Measurements from ENCODE around the gene VSTM4.

VSTM4 gene

DNA sequence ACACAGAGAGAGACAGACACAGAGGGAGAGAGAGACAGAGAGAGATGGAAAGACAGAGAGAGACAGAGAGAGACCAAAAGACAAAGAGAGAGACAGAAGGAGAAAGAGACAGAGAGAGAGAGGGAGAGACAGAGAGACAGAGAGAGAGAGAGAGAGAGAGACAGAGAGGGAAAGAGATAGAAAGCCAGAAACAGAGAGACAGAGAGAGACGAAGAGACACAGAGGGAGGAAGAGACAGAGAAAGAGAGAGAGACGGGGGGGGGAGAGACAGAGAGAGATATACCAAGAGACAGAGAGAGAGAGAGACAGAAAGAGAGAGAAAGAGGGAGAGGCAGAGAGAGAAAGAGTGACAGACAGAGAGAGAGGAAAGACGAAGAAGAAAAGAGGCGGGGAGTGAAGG, 10.2 kb downstream of the VSTM4 start:
- Histone ChIP-seq H3K9me3 (ENCODE audit: insufficient read depth, low read depth, low read length) (no peaks in the 10 kb centered on the region), H3K4me1 (ENCODE audit: insufficient read depth, low read length) (no peaks in the 10 kb centered on the region), H3K4me3 (ENCODE audit: low read length) (no peak overlapping the region), H3K36me3 (ENCODE audit: insufficient read depth, low read depth, low read length) (no peaks in the 10 kb centered on the region), H3K27me3 (ENCODE audit: insufficient read depth, low read length) (peaks cover 3% of the 10 kb centered on the region; the same call in 1 of the 2 replicates), H3K9ac (ENCODE audit: low read depth, low read length) (no peak overlapping the region), H3K27ac (ENCODE audit: low read length) (no peak overlapping the region)

DNA sequence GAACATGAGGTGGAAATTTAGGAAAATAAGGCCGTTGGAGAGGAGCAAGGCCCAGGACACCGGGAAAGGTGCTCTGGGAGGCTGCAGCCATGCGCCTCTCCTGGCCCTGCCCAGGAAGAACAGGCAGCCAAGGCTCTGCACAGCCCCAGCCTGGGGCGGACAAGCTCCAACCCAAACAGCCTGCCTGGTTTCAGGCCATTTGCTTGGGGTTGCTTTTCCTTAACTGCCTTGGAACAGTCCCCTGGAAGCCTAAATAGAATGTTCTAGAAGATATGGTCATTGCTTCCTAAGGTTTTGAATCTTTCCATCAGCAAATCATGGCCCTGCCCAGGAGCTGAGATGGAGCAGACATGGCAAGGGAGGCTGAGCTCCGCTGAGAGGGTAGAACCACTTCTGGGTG, 11.0 kb downstream of the VSTM4 start:
- no peaks in the 10 kb centered on the region for H3K36me3 ChIP-seq (ENCODE audit: insufficient read depth, low read depth, low read length)
- H3K9me3 ChIP-seq (ENCODE audit: insufficient read depth, low read depth, low read length), result no peaks in the 10 kb centered on the region
- H3K27ac ChIP-seq (ENCODE audit: low read length), result no peak overlapping the region
- no peak overlapping the region for H3K4me3 ChIP-seq (ENCODE audit: low read length)
- H3K9ac ChIP-seq (ENCODE audit: low read depth, low read length), result no peak overlapping the region
- H3K4me1 ChIP-seq (ENCODE audit: insufficient read depth, low read length), result no peaks in the 10 kb centered on the region
- H3K27me3 ChIP-seq (ENCODE audit: insufficient read depth, low read length), result peaks cover 3% of the 10 kb centered on the region; the same call in 1 of the 2 replicates

DNA sequence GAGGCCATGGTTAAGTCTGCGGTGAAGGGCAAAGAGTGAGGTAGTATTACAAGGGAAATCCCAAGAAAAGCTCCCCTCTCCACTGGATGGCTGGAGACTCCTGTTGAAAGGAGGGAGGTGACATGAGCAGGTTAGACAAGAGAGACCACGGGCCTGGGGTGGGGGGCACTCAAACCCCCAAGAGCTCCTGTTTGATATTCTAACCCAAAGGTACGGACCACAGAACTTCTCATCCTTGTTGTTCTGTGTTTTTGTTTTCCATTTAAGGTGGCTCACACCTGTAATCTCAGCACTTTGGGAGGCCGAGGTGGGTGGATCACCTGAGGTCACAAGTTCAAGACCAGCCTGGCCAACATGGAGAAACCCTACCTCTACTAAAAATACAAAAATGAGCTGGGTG, 11.6 kb downstream of the VSTM4 start:
- H3K27me3 ChIP-seq (ENCODE audit: insufficient read depth, low read length), result peaks cover 3% of the 10 kb centered on the region; the same call in 1 of the 2 replicates
- H3K9me3 ChIP-seq (ENCODE audit: insufficient read depth, low read depth, low read length), result no peaks in the 10 kb centered on the region
- no peak overlapping the region for H3K9ac ChIP-seq (ENCODE audit: low read depth, low read length)
- no peak overlapping the region for H3K27ac ChIP-seq (ENCODE audit: low read length)
- H3K4me1 ChIP-seq (ENCODE audit: insufficient read depth, low read length), result no peaks in the 10 kb centered on the region
- no peaks in the 10 kb centered on the region for H3K36me3 ChIP-seq (ENCODE audit: insufficient read depth, low read depth, low read length)
- no peak overlapping the region for H3K4me3 ChIP-seq (ENCODE audit: low read length)

DNA sequence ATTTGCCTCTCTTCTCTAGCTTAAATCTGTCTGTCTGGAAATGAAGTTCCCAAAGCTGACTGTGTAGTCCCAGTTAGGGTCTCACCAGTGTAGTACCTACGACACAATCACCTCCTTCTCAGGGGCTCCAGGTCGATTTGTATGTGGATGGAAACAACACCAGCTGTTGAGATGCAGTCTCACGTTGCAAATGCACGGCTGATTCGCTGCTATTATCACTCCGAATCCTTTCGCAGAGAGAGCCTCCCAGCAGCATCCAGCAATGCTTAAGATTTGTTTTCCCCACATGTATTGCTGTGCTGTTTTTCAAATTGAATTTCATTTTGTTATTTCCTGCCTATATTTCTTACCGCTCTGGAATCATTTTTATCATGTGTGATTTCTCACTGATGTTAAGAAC, 16.3 kb downstream of the VSTM4 start:
- no peaks in the 10 kb centered on the region for H3K4me1 ChIP-seq (ENCODE audit: insufficient read depth, low read length)
- no peaks in the 10 kb centered on the region for H3K27me3 ChIP-seq (ENCODE audit: insufficient read depth, low read length)
- H3K4me3 ChIP-seq (ENCODE audit: low read length), result no peak overlapping the region
- H3K27ac ChIP-seq (ENCODE audit: low read length), result no peak overlapping the region
- H3K9me3 ChIP-seq (ENCODE audit: insufficient read depth, low read depth, low read length), result no peaks in the 10 kb centered on the region
- no peaks in the 10 kb centered on the region for H3K36me3 ChIP-seq (ENCODE audit: insufficient read depth, low read depth, low read length)
- H3K9ac ChIP-seq (ENCODE audit: low read depth, low read length), result no peak overlapping the region

DNA sequence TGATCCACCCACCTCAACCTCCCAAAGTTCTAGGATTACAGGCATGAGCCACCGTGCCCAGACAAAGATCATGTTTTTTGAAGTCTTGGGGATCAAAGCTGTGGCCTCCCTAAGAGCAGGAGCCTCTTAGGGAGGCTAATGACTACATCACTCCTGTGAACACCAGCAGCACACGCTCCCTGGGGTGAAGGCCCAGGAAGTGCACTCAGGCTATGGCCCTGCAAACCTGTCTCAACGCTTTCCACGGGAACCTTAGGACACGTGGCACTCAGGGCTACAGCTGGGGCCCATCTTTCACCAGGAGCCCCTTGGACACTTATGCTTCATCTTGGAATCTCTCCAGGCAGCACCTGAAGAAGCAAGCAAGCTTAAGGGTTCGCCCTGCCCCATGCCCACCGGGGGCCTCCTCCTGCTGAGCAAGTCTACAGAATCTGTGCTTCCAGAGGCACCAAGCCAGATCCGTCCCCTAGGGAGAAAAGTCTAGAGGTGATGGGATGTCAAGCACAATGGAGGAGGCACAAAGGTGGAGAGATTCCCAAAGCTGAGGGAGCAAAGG, 18.4 kb downstream of the VSTM4 start:
- no peaks in the 10 kb centered on the region for H3K9me3 ChIP-seq (ENCODE audit: insufficient read depth, low read depth, low read length)
- H3K4me3 ChIP-seq (ENCODE audit: low read length), result no peak overlapping the region
- no peaks in the 10 kb centered on the region for H3K4me1 ChIP-seq (ENCODE audit: insufficient read depth, low read length)
- H3K36me3 ChIP-seq (ENCODE audit: insufficient read depth, low read depth, low read length), result no peaks in the 10 kb centered on the region
- H3K27me3 ChIP-seq (ENCODE audit: insufficient read depth, low read length), result no peaks in the 10 kb centered on the region
- no peak overlapping the region for H3K27ac ChIP-seq (ENCODE audit: low read length)
- H3K9ac ChIP-seq (ENCODE audit: low read depth, low read length), result no peak overlapping the region

DNA sequence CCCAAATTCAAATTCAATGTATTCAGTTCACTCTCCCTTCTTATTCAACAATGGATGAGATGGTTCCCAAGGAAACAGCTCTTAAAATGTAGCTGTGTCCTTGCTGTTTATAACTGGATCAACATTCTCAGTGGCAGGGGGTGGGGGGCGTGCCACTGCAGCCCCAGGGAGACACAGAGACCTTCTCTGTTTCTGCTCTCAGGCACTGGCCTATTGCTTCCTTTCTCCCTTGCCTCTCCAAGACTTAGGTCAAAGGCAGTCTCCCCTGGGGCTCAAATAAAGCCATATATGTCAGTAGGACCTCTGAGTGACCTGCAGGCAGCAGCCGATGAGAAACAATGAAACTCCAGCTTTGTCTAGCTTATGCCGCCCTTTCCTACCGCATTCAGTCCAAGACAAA, 20.7 kb downstream of the VSTM4 start:
- no peak overlapping the region for H3K4me3 ChIP-seq (ENCODE audit: low read length)
- no peaks in the 10 kb centered on the region for H3K4me1 ChIP-seq (ENCODE audit: insufficient read depth, low read length)
- H3K36me3 ChIP-seq (ENCODE audit: insufficient read depth, low read depth, low read length), result no peaks in the 10 kb centered on the region
- H3K27me3 ChIP-seq (ENCODE audit: insufficient read depth, low read length), result peaks cover 5% of the 10 kb centered on the region; the same call in 1 of the 2 replicates
- no peaks in the 10 kb centered on the region for H3K9me3 ChIP-seq (ENCODE audit: insufficient read depth, low read depth, low read length)
- H3K9ac ChIP-seq (ENCODE audit: low read depth, low read length), result no peak overlapping the region
- H3K27ac ChIP-seq (ENCODE audit: low read length), result no peak overlapping the region

DNA sequence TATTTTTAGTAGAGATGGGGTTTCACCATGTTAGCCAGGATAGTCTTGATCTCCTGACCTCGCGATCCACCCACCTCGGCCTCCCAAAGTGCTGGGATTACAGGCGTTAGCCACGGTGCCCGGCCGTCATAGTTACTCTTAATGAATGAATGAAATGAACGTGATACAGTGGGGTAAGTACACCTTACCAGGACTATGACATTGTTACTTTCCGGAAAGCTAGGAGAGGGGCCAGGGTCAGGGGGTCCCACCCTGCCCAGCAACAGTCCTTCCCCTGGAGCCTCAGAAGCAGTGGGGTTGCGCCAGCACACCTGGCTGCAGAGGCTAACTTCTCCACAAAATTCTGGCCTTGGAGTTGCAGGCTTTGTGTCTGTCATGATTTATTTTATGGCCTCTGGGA, 21.4 kb downstream of the VSTM4 start:
- H3K27me3 ChIP-seq (ENCODE audit: insufficient read depth, low read length), result peaks cover 5% of the 10 kb centered on the region; the same call in 1 of the 2 replicates
- no peaks in the 10 kb centered on the region for H3K36me3 ChIP-seq (ENCODE audit: insufficient read depth, low read depth, low read length)
- H3K4me1 ChIP-seq (ENCODE audit: insufficient read depth, low read length), result no peaks in the 10 kb centered on the region
- no peak overlapping the region for H3K9ac ChIP-seq (ENCODE audit: low read depth, low read length)
- no peaks in the 10 kb centered on the region for H3K9me3 ChIP-seq (ENCODE audit: insufficient read depth, low read depth, low read length)
- H3K27ac ChIP-seq (ENCODE audit: low read length), result no peak overlapping the region
- H3K4me3 ChIP-seq (ENCODE audit: low read length), result no peak overlapping the region

DNA sequence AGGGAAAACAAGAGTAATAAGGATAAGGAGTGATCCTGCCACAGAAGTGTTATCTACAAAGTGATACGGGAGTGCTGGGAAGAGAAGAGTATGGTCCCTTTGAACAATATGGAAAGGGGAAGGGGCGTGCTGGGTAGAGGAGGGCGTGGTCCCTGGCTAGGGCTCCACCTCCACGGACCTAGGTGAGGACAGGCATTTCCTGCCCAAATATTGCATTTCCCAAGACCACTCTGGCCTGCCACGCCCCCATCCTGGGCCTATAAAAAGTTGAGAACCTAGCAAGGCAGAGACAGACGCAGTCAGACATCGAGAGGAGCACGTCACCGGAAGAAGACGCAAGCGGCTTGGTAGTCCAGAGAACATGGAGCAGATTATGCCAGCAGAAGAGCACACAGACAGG, 22.8 kb downstream of the VSTM4 start:
- H3K27me3 ChIP-seq (ENCODE audit: insufficient read depth, low read length), result peaks cover 5% of the 10 kb centered on the region; the same call in 1 of the 2 replicates
- H3K27ac ChIP-seq (ENCODE audit: low read length), result no peak overlapping the region

DNA sequence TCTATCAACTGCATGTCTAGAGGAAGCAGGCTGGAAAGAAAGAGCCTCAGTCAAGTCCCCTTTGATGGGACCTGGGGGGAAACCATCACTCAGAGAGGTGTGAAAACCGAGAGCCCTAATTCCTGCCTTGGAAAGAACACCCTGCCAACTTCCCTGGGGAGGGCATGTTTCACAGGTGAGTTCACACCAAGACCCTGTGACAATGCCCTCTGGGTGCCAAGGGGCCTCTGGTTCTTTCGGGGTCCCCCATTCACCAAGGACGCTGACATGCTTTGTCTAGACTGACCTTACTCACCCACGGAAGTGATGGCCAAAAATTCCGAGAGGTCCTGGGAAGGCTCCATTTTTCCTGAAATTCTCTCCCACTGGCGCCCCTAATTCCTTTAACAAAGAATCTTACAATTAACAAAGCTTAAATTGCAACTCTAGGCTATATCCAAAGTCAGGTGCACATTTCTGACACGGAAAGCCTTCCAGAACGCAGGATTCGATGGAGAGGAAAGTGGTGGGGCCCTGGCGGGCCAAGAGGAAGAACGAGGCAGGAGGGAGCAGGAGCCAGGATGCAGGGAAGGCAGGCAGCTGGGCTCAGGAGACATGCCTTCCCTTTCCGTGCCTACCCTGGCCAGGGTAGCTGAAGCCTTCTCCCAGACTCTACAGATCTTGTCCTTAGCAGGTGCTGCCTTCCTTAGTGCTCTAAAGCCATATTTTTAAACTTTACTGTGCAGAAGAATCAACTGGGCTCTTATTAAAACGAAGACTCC, 23.7 kb downstream of the VSTM4 start:
- Histone ChIP-seq H3K27ac (ENCODE audit: low read length) (no peak overlapping the region), H3K27me3 (ENCODE audit: insufficient read depth, low read length) (peaks cover 5% of the 10 kb centered on the region; the same call in 1 of the 2 replicates), H3K4me3 (ENCODE audit: low read length) (no peak overlapping the region), H3K9ac (ENCODE audit: low read depth, low read length) (no peak overlapping the region), H3K9me3 (ENCODE audit: insufficient read depth, low read depth, low read length) (peaks cover 5% of the 10 kb centered on the region; the same call in 1 of the 2 replicates), H3K4me1 (ENCODE audit: insufficient read depth, low read length) (no peaks in the 10 kb centered on the region), H3K36me3 (ENCODE audit: insufficient read depth, low read depth, low read length) (no peaks in the 10 kb centered on the region)

More for the DNA sequence above, 22.8 kb downstream of the VSTM4 start:
- no peaks in the 10 kb centered on the region for H3K4me1 ChIP-seq (ENCODE audit: insufficient read depth, low read length)
- H3K9ac ChIP-seq (ENCODE audit: low read depth, low read length), result no peak overlapping the region
- no peaks in the 10 kb centered on the region; the same call in 1 of the 2 replicates for H3K9me3 ChIP-seq (ENCODE audit: insufficient read depth, low read depth, low read length)
- H3K36me3 ChIP-seq (ENCODE audit: insufficient read depth, low read depth, low read length), result no peaks in the 10 kb centered on the region
- H3K4me3 ChIP-seq (ENCODE audit: low read length), result no peak overlapping the region

DNA sequence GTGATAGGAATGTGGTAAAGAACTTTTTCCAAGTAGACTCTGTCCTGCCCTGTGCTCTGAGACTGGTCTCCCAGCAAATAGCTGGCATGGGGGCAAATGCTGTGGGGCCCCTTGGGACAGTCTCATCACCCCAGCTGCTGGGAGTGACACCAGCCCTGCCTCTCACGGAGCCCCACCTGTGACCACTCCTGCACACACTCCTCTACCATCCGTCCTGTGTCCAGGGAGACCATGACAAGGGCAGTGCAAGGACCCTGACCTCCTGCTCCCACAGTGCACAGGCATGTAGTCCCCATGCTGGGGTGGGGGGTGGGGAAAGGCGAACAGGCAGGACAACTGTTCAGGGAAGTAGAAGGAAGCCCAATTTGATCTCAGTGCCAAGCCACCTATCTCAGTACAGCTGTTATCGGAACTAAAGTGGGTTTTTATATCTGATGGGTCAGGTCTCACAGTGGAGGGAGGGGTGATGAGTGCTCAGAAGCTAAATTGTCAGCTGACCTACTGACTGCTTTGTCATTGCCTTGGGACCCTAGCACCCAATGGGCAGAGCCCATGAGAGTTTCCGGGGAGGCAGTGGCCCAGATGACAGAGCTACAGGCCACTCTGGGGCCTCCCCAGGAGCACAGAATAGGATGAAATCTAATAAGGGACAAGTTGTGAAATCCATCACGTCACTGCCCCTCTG, 24.5 kb downstream of the VSTM4 start:
- H3K27me3 ChIP-seq (ENCODE audit: insufficient read depth, low read length), result peaks cover 5% of the 10 kb centered on the region; the same call in 1 of the 2 replicates
- no peaks in the 10 kb centered on the region for H3K36me3 ChIP-seq (ENCODE audit: insufficient read depth, low read depth, low read length)

DNA sequence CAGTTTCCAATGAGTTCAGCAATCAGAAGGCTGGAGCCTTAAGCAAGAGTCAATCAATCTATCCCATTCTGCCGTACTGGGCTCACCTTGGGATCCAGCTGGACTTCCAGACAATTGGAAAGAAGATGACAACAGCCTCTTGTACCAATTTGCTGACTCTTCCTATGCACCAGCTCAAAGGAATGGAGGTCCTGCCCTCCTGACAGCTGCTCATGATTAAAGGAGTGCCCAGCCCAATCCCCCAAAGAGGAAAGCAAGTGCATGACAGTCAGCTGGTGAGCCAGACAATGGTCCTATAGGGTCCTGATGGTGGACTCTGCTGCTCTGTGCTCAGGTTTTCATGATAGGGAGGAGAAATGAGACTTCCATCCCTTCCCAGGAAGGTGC, 25.1 kb downstream of the VSTM4 start:
- Histone ChIP-seq H3K36me3 (ENCODE audit: insufficient read depth, low read depth, low read length) (no peaks in the 10 kb centered on the region), H3K9ac (ENCODE audit: low read depth, low read length) (no peak overlapping the region), H3K4me3 (ENCODE audit: low read length) (no peak overlapping the region), H3K9me3 (ENCODE audit: insufficient read depth, low read depth, low read length) (peaks cover 9% of the 10 kb centered on the region; the same call in 1 of the 2 replicates), H3K27ac (ENCODE audit: low read length) (no peak overlapping the region), H3K4me1 (ENCODE audit: insufficient read depth, low read length) (no peaks in the 10 kb centered on the region), H3K27me3 (ENCODE audit: insufficient read depth, low read length) (peaks cover 5% of the 10 kb centered on the region; the same call in 1 of the 2 replicates)

More for the DNA sequence above, 24.5 kb downstream of the VSTM4 start:
- Histone ChIP-seq H3K4me1 (ENCODE audit: insufficient read depth, low read length) (no peaks in the 10 kb centered on the region), H3K4me3 (ENCODE audit: low read length) (no peak overlapping the region), H3K9me3 (ENCODE audit: insufficient read depth, low read depth, low read length) (peaks cover 9% of the 10 kb centered on the region; the same call in 1 of the 2 replicates), H3K9ac (ENCODE audit: low read depth, low read length) (no peak overlapping the region), H3K27ac (ENCODE audit: low read length) (no peak overlapping the region)

Data from iPS-20b (cell line).